SK-N-SH (cell line): ENCODE measurements around the gene PDIA6. TPM values are rescaled to one million over a fixed set of nuclear protein-coding genes. Genes with fewer than 3 reads are reported as not detected.
A peak's percentile ranks its signal among the peaks of the same experiment; 100 is the strongest.

Experiments
- CTCF ChIA-PET: fragments of 300-600, 350-600 bp; formaldehyde crosslinking; extraction: SDS; loops from one replicate; lab custom pipeline; 2021; lab: Yijun Ruan, JAX
- POLR2A ChIA-PET: fragments of 350-600 bp; sonication (Branson Sonifier 250); formaldehyde crosslinking; extraction: SDS; loops from one replicate; lab custom pipeline; 2020; ENCODE audit warnings: antibody characterized with exemption, inconsistent platforms; lab: Yijun Ruan, JAX
- DNase-seq: peaks from one replicate; pipeline ENCODE4 v3.0.0; 2012
- H2AFZ ChIP-seq: fragments of 200-600 bp; sonication (generic); 2 replicates; pipeline ENCODE4 v1.8.1; 2016; ENCODE audit warnings: antibody characterized with exemption, mild to moderate bottlenecking, low read depth
- H3F3A ChIP-seq: fragments of 200-600 bp; sonication (generic); replicated peaks from 2 replicates; pipeline ENCODE3; 2016; ENCODE audit warnings: antibody characterized with exemption, mild to moderate bottlenecking; ENCODE audit not compliant: insufficient read depth
- H3K27ac ChIP-seq, 2 experiments: fragments of 200-500 bp in 1 of 2; fragments of 200-600 bp in 1 of 2; sonication (Bioruptor generic) in 1 of 2; sonication (generic), shearing (Covaris generic) in 1 of 2; 2 replicates each; pipeline versions ENCODE4 v1.5.1 to v1.6.1; 2014 to 2016; ENCODE audit warnings: low read depth in 2 of 2, inconsistent platforms in 1 of 2, low read length in 1 of 2, mild to moderate bottlenecking in 1 of 2, mixed read lengths in 1 of 2
- H3K27me3 ChIP-seq: fragments of 200-600 bp; sonication (generic), shearing (Covaris generic); 2 replicates; pipeline ENCODE4 v1.6.1; 2016; ENCODE audit warnings: mixed run types; ENCODE audit not compliant: insufficient read depth
- H3K36me3 ChIP-seq, 2 experiments: fragments of 200-500 bp in 1 of 2; fragments of 200-600 bp in 1 of 2; sonication (Bioruptor generic) in 1 of 2; sonication (generic) in 1 of 2; replicated peaks in 1 of 2; 2 replicates each; pipeline versions ENCODE3 to v1.5.1; 2014 to 2016; ENCODE audit warnings: low read length in 1 of 2, mild to moderate bottlenecking in 1 of 2; ENCODE audit not compliant: insufficient read depth in 2 of 2, control insufficient read depth in 1 of 2
- H3K4me1 ChIP-seq, 2 experiments: fragments of 200-500 bp in 1 of 2; fragments of 200-600 bp in 1 of 2; sonication (Bioruptor generic) in 1 of 2; sonication (generic), shearing (Covaris generic) in 1 of 2; 2 replicates each; pipeline versions ENCODE4 v1.5.1 to v1.6.1; 2014 to 2016; ENCODE audit warnings: low read depth in 1 of 2, low read length in 1 of 2, mixed run types in 1 of 2; ENCODE audit not compliant: insufficient read depth in 2 of 2, control insufficient read depth in 1 of 2
- H3K4me2 ChIP-seq: fragments of 200-600 bp; sonication (generic), shearing (Covaris generic); 2 replicates; pipeline ENCODE4 v1.6.1; 2017; ENCODE audit warnings: mixed run types
- H3K4me3 ChIP-seq, 2 experiments: fragments of 200-500 bp in 1 of 2; fragments of 200-600 bp in 1 of 2; sonication (Bioruptor generic) in 1 of 2; sonication (generic), shearing (Covaris generic) in 1 of 2; 2 replicates each; pipeline versions ENCODE4 v1.5.1 to v1.8.1; 2014 to 2016; ENCODE audit warnings: low read depth in 2 of 2, inconsistent platforms in 1 of 2, low read length in 1 of 2, mild to moderate bottlenecking in 1 of 2, mixed read lengths in 1 of 2, moderate library complexity in 1 of 2
- H3K79me2 ChIP-seq: fragments of 200-600 bp; sonication (generic); 2 replicates; pipeline ENCODE4 v1.8.1; 2017; ENCODE audit warnings: mild to moderate bottlenecking; ENCODE audit not compliant: insufficient read depth
- H3K9ac ChIP-seq: fragments of 200-600 bp; sonication (generic); 2 replicates; pipeline ENCODE4 v1.6.1; 2017; ENCODE audit warnings: mixed run types
- H3K9me2 ChIP-seq: fragments of 200-600 bp; sonication (generic); 2 replicates; pipeline ENCODE4 v1.6.1; 2017; ENCODE audit warnings: mixed run types
- H3K9me3 ChIP-seq: fragments of 200-600 bp; sonication (generic); 2 replicates; pipeline ENCODE4 v1.6.1; 2017; ENCODE audit warnings: mixed run types, mild to moderate bottlenecking, moderate library complexity
- H4K20me1 ChIP-seq: fragments of 200-600 bp; sonication (generic); 2 replicates; pipeline ENCODE4 v1.6.1; 2017; ENCODE audit warnings: mild to moderate bottlenecking, mixed run types; ENCODE audit not compliant: insufficient read depth
- ELF1 ChIP-seq: IDR thresholded peaks from 2 replicates; pipeline ENCODE4 v1.4.0; 2012
- EZH2phosphoT487 ChIP-seq: fragments of 200-600 bp; sonication (generic); IDR thresholded peaks from 2 replicates; pipeline ENCODE4 v1.6.1; 2017; ENCODE audit warnings: low read depth, mixed run types, mild to moderate bottlenecking, antibody characterized with exemption, moderate library complexity, borderline replicate concordance
- FOSL2 ChIP-seq: IDR thresholded peaks from 2 replicates; pipeline ENCODE4 v1.4.0; 2012; ENCODE audit warnings: low read depth, mild to moderate bottlenecking, moderate library complexity, borderline replicate concordance
- FOXJ3 ChIP-seq: sonication (generic); formaldehyde crosslinking; IDR thresholded peaks from 2 replicates; pipeline ENCODE4 v1.5.1; 2020; ENCODE audit warnings: mild to moderate bottlenecking, missing genetic modification reagents
- JUND ChIP-seq: IDR thresholded peaks from 2 replicates; pipeline ENCODE4 v1.4.0; 2012
- MEF2A ChIP-seq: IDR thresholded peaks from 2 replicates; pipeline ENCODE4 v1.4.0; 2012; ENCODE audit warnings: low read depth, borderline replicate concordance
- NRF1 ChIP-seq: IDR thresholded peaks from 2 replicates; pipeline ENCODE4 v1.6.1; 2012; ENCODE audit warnings: low read depth, mild to moderate bottlenecking, low read length
- POLR2AphosphoS5 ChIP-seq: IDR thresholded peaks from 2 replicates; pipeline ENCODE4 v1.6.1; 2012; ENCODE audit warnings: low read depth, low read length
- RAD21 ChIP-seq: IDR thresholded peaks from 2 replicates; pipeline ENCODE4 v1.6.1; 2012; ENCODE audit warnings: mild to moderate bottlenecking, low read length
- RCOR1 ChIP-seq: fragments of 150-350 bp; IDR thresholded peaks from 2 replicates; pipeline ENCODE4 v1.6.1; 2017; ENCODE audit warnings: antibody characterized with exemption, low read length
- RXRA ChIP-seq: IDR thresholded peaks from 2 replicates; pipeline ENCODE4 v1.4.0; 2012; ENCODE audit warnings: low read depth, mild to moderate bottlenecking, borderline replicate concordance
- SIN3A ChIP-seq: IDR thresholded peaks from 2 replicates; pipeline ENCODE4 v1.6.1; 2012; ENCODE audit warnings: low read depth, mild to moderate bottlenecking, low read length, moderate library complexity, borderline replicate concordance
- SMC3 ChIP-seq: IDR thresholded peaks from 2 replicates; pipeline ENCODE4 v1.6.1; 2012; ENCODE audit warnings: low read depth, low read length, improper control_type of control experiment
- TAF1 ChIP-seq: IDR thresholded peaks from 2 replicates; pipeline ENCODE4 v1.6.1; 2012; ENCODE audit warnings: low read depth, mild to moderate bottlenecking, low read length, moderate library complexity, borderline replicate concordance
- YY1 ChIP-seq: IDR thresholded peaks from 2 replicates; pipeline ENCODE4 v1.4.0; 2012; ENCODE audit warnings: low read depth, mild to moderate bottlenecking
- WGBS: methylation state at CpG from one replicate; pipeline ENCODE4 v1.1.6; 2017; ENCODE audit warnings: low lambda C conversion rate; 5-methylcytosine and 5-hydroxymethylcytosine counted together
- polyA plus RNA-seq, 3 experiments: library from polyadenylated mRNA; depleted of rRNA; stranded (reverse); fragments of >200 nt; gene quantifications; 2 replicates each; pipeline ENCODE4 v1.2.3, GENCODE V29; 2012
- TF ChIP-seq, protein P1 (sequence below): IDR thresholded peaks from 2 replicates; pipeline ENCODE4 v1.4.0; 2012; ENCODE audit warnings: low read depth, borderline replicate concordance

PDIA6 gene
- polyA plus RNA-seq, 1 of the 3 experiments (the other 2 are of a cell fraction), result 325 TPM

DNA sequence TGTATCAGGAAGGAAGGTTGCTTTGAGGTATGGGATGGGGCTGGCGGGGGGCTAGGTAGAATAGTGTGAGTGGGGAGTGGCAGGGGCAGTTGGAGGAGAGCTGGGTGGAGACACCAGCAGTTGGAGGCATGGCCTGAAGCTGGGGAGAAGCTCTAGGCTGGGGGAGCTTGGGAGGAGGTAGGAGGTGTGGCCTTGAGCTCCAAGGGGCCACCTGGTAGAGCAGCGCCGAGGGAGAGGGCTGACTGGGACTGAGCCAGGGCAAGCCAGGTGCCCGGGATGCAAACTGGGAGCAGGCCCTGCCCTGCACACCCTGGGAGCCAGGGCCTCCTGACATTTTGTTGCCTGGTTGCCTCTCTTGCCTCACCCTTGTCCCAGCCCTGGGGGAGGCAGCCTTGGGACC lies 33.1 kb upstream of the PDIA6 start:
- Histone ChIP-seq H3K27me3 (no peaks in the 10 kb centered on the region), H3K4me2 (no peak overlapping the region), H3K4me1 (no peaks in the 10 kb centered on the region; a peak in 1 of 4 replicates), H3F3A (no peaks in the 10 kb centered on the region), H3K27ac (no peak overlapping the region)
- TF ChIP-seq SMC3 (no peak), TAF1 (no peak), NRF1 (no peak), SIN3A (no peak), RCOR1 (no peak), EZH2phosphoT487 (no peak), YY1 (no peak), RAD21 (no peak)
- TF ChIP-seq, all 33 proteins: peak for 0
- ChIA-PET POLR2A (no interaction called here), CTCF (interaction anchor here (0.8 to 3.7 kb wide), 3 partner anchors 13 to 287 kb away, joined by 3 to 41 read pairs (median 5); a partner anchor contains a TSS)
- Histone ChIP-seq H4K20me1 (no peaks in the 10 kb centered on the region), H3K9ac (no peak overlapping the region), H2AFZ (no peak overlapping the region), H3K79me2 (no peaks in the 10 kb centered on the region), H3K9me3 (no peaks in the 10 kb centered on the region), H3K4me3 (no peak overlapping the region), H3K36me3 (no peaks in the 10 kb centered on the region), H3K9me2 (no peaks in the 10 kb centered on the region)
- 69% methylated on average over 4 of the region's 4 CpGs for WGBS
- DNase-seq, result no peak

DNA sequence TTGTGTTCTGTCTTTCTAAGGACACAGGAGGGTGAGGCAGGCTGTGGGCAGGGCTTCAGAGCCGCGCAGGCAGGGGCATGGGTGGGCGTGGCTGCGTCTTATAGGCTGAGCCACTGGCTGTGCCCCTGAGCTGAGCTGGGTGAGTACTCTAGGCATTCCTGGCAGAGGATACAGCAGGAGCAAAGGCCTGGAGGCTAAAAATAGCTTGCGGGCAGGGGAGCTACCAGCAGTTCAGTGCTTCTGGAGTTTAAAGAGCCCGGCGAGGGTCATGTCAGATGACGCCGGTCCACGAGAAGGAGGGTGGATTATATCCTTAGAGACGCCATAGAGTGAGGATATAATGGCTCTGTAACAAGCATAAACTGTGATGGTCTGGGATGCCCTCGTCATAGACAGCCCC lies 31.5 kb upstream of the PDIA6 start:
- TF ChIP-seq FOSL2 (no peak), JUND (no peak), TAF1 (no peak), FOXJ3 (CRISPR knock-in tag) (no peak), POLR2AphosphoS5 (no peak), ELF1 (no peak), RXRA (0 out of 2 replicates have a peak, but pooled peaks have one; percentile 20), MEF2A (peak; percentile 85)
- TF ChIP-seq, protein P1, sequence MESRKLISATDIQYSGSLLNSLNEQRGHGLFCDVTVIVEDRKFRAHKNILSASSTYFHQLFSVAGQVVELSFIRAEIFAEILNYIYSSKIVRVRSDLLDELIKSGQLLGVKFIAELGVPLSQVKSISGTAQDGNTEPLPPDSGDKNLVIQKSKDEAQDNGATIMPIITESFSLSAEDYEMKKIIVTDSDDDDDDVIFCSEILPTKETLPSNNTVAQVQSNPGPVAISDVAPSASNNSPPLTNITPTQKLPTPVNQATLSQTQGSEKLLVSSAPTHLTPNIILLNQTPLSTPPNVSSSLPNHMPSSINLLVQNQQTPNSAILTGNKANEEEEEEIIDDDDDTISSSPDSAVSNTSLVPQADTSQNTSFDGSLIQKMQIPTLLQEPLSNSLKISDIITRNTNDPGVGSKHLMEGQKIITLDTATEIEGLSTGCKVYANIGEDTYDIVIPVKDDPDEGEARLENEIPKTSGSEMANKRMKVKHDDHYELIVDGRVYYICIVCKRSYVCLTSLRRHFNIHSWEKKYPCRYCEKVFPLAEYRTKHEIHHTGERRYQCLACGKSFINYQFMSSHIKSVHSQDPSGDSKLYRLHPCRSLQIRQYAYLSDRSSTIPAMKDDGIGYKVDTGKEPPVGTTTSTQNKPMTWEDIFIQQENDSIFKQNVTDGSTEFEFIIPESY, result no peak
- Histone ChIP-seq H3F3A (no peaks in the 10 kb centered on the region), H3K9ac (no peak overlapping the region), H3K79me2 (no peaks in the 10 kb centered on the region), H3K4me1 (no peaks in the 10 kb centered on the region; a peak in 1 of 4 replicates), H3K36me3 (no peaks in the 10 kb centered on the region), H3K27me3 (no peaks in the 10 kb centered on the region), H3K27ac (no peak overlapping the region), H3K9me3 (no peaks in the 10 kb centered on the region), H3K4me2 (no peak overlapping the region), H3K9me2 (no peaks in the 10 kb centered on the region), H3K4me3 (no peak overlapping the region), H2AFZ (no peak overlapping the region), H4K20me1 (no peaks in the 10 kb centered on the region)
- DNase-seq, result peak; percentile 51
- 40% methylated on average over 11 of the region's 12 CpGs for WGBS
- CTCF ChIA-PET, result interaction anchor here (0.6 to 1.5 kb wide), 9 partner anchors 8 to 289 kb away, joined by 3 to 17 read pairs (median 5); a partner anchor contains a TSS
- POLR2A ChIA-PET, result no interaction called here
